ENCODE results near the gene RFPL4A. TPM values are rescaled to one million over a fixed set of nuclear protein-coding genes. Genes with fewer than 3 reads are reported as not detected.
"Not testable (repeated sequence)": the region's sequence is repeated elsewhere in the genome, so short reads cannot be mapped to it uniquely, and the experiment has no call there.

Gene RFPL4A
- total and polyA plus RNA-seq, 2 donors (not counting 1 experiment from before 2014, with no cell fraction given), result not detected

DNA sequence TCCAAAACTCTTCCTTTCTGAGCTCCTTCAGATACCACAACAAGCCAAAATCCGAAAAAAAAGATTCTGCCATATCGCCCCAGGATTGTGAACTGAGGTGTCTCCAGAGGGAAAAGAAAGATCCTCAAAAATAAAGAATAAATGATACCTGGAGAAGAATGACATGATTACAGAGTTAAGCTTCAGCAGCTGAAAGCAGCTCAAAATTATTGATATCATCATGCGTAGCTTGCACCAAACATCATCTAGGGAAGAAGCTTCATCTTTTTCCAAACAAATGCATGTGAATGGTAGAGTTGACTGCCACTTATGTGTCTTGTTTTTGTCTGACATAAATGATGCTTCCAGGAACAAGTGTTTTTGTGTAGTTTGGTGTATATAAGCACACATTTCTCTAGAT, 20.6 kb upstream of the RFPL4A start, which contains the start of gene NLRP9:
TSS of gene NLRP9 (minus strand) at position 101 of the 400 bp plus-strand sequence. CDS start at position 73, 28 bp downstream.
- Histone ChIP-seq H4K20me1 (ENCODE audit: control insufficient read depth, extremely low read depth, insufficient read depth, low read length) (no peaks in the 10 kb centered on the region), H2AFZ (ENCODE audit: low read length) (no peak within 1 kb of the TSS)

DNA sequence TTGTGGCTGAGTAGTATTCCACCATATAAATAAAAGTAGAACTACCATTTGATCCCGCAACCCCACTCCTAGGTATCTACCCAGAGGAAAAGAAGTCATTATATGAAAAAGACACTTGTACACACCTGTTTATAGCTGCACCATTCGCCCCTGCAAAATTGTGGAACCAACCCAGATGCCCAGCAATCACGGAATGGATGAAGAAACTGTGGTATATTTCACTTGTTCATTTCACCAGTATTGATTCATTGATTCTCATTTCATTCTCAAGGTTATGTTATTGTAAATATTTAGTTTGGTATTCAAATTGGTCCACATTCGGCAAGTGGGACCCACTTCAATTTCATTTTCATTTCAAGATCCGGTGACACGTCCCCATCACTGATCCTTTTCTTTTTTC, 8.2 kb upstream of the RFPL4A start:
- no peaks in the 10 kb centered on the region for H3K79me2 ChIP-seq (ENCODE audit: control insufficient read depth, insufficient read depth, low read length)
- no peak overlapping the region for H3K9ac ChIP-seq (ENCODE audit: insufficient read depth, low read length)
- DNase-seq (ENCODE audit: low read depth in 2 of 2), result no peak
- no peaks in the 10 kb centered on the region for H3K27me3 ChIP-seq (ENCODE audit: control insufficient read depth, insufficient read depth, low read length)
- no peak for TF ChIP-seq EZH2 (IDR thresholded peaks at IDR 0.05; ENCODE audit: low read length, missing control alignments)
- TF ChIP-seq, protein P1, sequence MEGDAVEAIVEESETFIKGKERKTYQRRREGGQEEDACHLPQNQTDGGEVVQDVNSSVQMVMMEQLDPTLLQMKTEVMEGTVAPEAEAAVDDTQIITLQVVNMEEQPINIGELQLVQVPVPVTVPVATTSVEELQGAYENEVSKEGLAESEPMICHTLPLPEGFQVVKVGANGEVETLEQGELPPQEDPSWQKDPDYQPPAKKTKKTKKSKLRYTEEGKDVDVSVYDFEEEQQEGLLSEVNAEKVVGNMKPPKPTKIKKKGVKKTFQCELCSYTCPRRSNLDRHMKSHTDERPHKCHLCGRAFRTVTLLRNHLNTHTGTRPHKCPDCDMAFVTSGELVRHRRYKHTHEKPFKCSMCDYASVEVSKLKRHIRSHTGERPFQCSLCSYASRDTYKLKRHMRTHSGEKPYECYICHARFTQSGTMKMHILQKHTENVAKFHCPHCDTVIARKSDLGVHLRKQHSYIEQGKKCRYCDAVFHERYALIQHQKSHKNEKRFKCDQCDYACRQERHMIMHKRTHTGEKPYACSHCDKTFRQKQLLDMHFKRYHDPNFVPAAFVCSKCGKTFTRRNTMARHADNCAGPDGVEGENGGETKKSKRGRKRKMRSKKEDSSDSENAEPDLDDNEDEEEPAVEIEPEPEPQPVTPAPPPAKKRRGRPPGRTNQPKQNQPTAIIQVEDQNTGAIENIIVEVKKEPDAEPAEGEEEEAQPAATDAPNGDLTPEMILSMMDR (conservative IDR thresholded peaks at IDR 0.05 in 1 of 2, IDR thresholded peaks at IDR 0.05 in 1 of 2; ENCODE audit: low read depth in 1 of 2, low read length in 2 of 2), result no peak
- H2AFZ ChIP-seq (ENCODE audit: low read length), result no peak overlapping the region
- no peak overlapping the region for H3K4me2 ChIP-seq (ENCODE audit: extremely low read depth, insufficient read depth, low read length)
- no peaks in the 10 kb centered on the region for H3K4me1 ChIP-seq (ENCODE audit: control insufficient read depth, extremely low read depth, insufficient read depth, low read length)
- no peaks in the 10 kb centered on the region for H3K36me3 ChIP-seq (ENCODE audit: control insufficient read depth, insufficient read depth, low read length)
- no peak overlapping the region for H3K4me3 ChIP-seq (replicated peaks in 1 of 4; ENCODE audit: control extremely low read depth in 1 of 4, insufficient read depth in 1 of 4, low read depth in 3 of 4, low read length in 4 of 4)
- no peaks in the 10 kb centered on the region for H4K20me1 ChIP-seq (ENCODE audit: control insufficient read depth, extremely low read depth, insufficient read depth, low read length)
- H3K27ac ChIP-seq (ENCODE audit: insufficient read depth, low read length), result no peak overlapping the region
- H3K9me3 ChIP-seq (ENCODE audit: control insufficient read depth, insufficient read depth, low read depth, low read length), result no peaks in the 10 kb centered on the region

More for the DNA sequence above, 20.6 kb upstream of the RFPL4A start, which contains the start of gene NLRP9:
- Histone ChIP-seq H3K4me1 (ENCODE audit: control insufficient read depth, extremely low read depth, insufficient read depth, low read length) (no peaks in the 10 kb centered on the region), H3K4me2 (ENCODE audit: extremely low read depth, insufficient read depth, low read length) (no peak within 1 kb of the TSS), H3K9ac (ENCODE audit: insufficient read depth, low read length) (no peak within 1 kb of the TSS), H3K79me2 (ENCODE audit: control insufficient read depth, insufficient read depth, low read length) (no peaks in the 10 kb centered on the region), H3K27me3 (ENCODE audit: control insufficient read depth, insufficient read depth, low read length) (no peaks in the 10 kb centered on the region), H3K27ac (ENCODE audit: insufficient read depth, low read length) (no peak within 1 kb of the TSS), H3K4me3 (replicated peaks in 1 of 4; ENCODE audit: control extremely low read depth in 1 of 4, insufficient read depth in 1 of 4, low read depth in 3 of 4, low read length in 4 of 4) (no peak within 1 kb of the TSS), H3K9me3 (ENCODE audit: control insufficient read depth, insufficient read depth, low read depth, low read length) (no peaks in the 10 kb centered on the region), H3K36me3 (ENCODE audit: control insufficient read depth, insufficient read depth, low read length) (no peaks in the 10 kb centered on the region)
- DNase-seq (ENCODE audit: low read depth in 2 of 2), result no peak
- TF ChIP-seq, protein P1 (conservative IDR thresholded peaks at IDR 0.05 in 1 of 2, IDR thresholded peaks at IDR 0.05 in 1 of 2; ENCODE audit: low read depth in 1 of 2, low read length in 2 of 2), result no peak

DNA sequence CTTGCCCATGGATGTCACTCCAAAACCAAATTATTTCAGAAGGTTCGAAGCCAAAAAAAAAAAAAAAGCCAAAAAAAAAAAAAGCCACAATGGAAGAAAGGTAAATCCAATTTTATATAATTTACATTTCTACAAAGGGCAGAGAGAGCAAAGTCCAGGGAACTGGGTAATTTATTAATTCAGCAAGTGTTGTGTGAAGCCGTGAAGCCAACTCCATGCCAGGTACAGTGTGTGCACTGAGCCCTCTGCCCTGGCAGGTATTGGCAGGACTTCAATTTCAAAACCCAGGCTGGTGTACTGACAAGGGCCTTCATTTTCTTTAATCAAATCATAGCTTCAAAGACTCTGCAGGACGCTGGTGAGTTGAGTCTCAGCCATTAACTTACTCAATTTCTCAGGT, 5.5 kb upstream of the RFPL4A start:
- no peak overlapping the region for H3K4me2 ChIP-seq (ENCODE audit: extremely low read depth, insufficient read depth, low read length)
- H3K27ac ChIP-seq (ENCODE audit: insufficient read depth, low read length), result no peak overlapping the region
- H3K4me3 ChIP-seq (replicated peaks in 1 of 4; ENCODE audit: control extremely low read depth in 1 of 4, insufficient read depth in 1 of 4, low read depth in 3 of 4, low read length in 4 of 4), result no peak overlapping the region
- no peak for DNase-seq (ENCODE audit: low read depth in 2 of 2)
- no peak overlapping the region for H2AFZ ChIP-seq (ENCODE audit: low read length)
- TF ChIP-seq, protein P1 (conservative IDR thresholded peaks at IDR 0.05 in 1 of 2, IDR thresholded peaks at IDR 0.05 in 1 of 2; ENCODE audit: low read depth in 1 of 2, low read length in 2 of 2), result no peak
- no peak for TF ChIP-seq EZH2 (IDR thresholded peaks at IDR 0.05; ENCODE audit: low read length, missing control alignments)
- H3K79me2 ChIP-seq (ENCODE audit: control insufficient read depth, insufficient read depth, low read length), result no peaks in the 10 kb centered on the region
- no peak overlapping the region for H3K9ac ChIP-seq (ENCODE audit: insufficient read depth, low read length)
- H3K9me3 ChIP-seq (ENCODE audit: control insufficient read depth, insufficient read depth, low read depth, low read length), result no peaks in the 10 kb centered on the region
- H3K27me3 ChIP-seq (ENCODE audit: control insufficient read depth, insufficient read depth, low read length), result no peaks in the 10 kb centered on the region
- H4K20me1 ChIP-seq (ENCODE audit: control insufficient read depth, extremely low read depth, insufficient read depth, low read length), result no peaks in the 10 kb centered on the region
- H3K36me3 ChIP-seq (ENCODE audit: control insufficient read depth, insufficient read depth, low read length), result no peaks in the 10 kb centered on the region
- H3K4me1 ChIP-seq (ENCODE audit: control insufficient read depth, extremely low read depth, insufficient read depth, low read length), result no peaks in the 10 kb centered on the region

DNA sequence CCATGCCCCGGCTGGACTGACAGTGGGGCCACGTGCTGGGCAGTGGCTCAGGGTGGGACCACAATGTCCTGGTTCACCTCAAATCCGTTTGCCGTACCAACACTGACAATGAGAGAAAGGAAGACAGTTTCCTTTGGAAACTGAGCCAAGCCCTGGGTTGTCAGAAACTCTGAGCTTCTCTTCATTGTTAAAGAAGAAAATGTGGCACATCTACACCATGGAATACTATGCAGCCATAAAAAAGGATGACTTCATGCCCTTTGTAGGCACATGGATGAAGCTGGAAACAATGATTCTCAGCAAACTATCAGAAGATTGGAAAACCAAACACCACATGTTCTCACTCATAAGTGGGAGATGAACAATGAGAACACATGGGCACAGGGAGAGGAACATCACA, 2.1 kb upstream of the RFPL4A start:
- H3K36me3 ChIP-seq (ENCODE audit: control insufficient read depth, insufficient read depth, low read length); DNase-seq (ENCODE audit: low read depth in 2 of 2); H3K79me2 ChIP-seq (ENCODE audit: control insufficient read depth, insufficient read depth, low read length); H3K4me1 ChIP-seq (ENCODE audit: control insufficient read depth, extremely low read depth, insufficient read depth, low read length); H3K9me3 ChIP-seq (ENCODE audit: control insufficient read depth, insufficient read depth, low read depth, low read length); H4K20me1 ChIP-seq (ENCODE audit: control insufficient read depth, extremely low read depth, insufficient read depth, low read length); H3K9ac ChIP-seq (ENCODE audit: insufficient read depth, low read length); H2AFZ ChIP-seq (ENCODE audit: low read length); H3K27me3 ChIP-seq (ENCODE audit: control insufficient read depth, insufficient read depth, low read length); H3K4me2 ChIP-seq (ENCODE audit: extremely low read depth, insufficient read depth, low read length); H3K4me3 ChIP-seq (replicated peaks in 1 of 4; ENCODE audit: control extremely low read depth in 1 of 4, insufficient read depth in 1 of 4, low read depth in 3 of 4, low read length in 4 of 4); H3K27ac ChIP-seq (ENCODE audit: insufficient read depth, low read length): not testable (repeated sequence)
